Left renal cortex interstitium (tissue), 4 donors: ENCODE results near the gene EXOC4. TPM values are rescaled to one million over a fixed set of nuclear protein-coding genes. Genes with fewer than 3 reads are reported as not detected.
A peak's percentile ranks its signal among the peaks of the same experiment; 100 is the strongest.

Source experiments
- DNase-seq, 4 donors: peaks; one replicate each; pipeline ENCODE4 v3.0.0-alpha.2; 2013; ENCODE audit warnings: low read depth in 4 of 4, low spot score in 2 of 4, missing footprints in 1 of 4
- polyA plus RNA-seq, 4 donors: library from polyadenylated mRNA; unstranded; fragments of 120-200 nt; gene quantifications; one replicate each; pipeline ENCODE4 v1.2.1, GENCODE V29; 2013; ENCODE audit not compliant: insufficient read length in 4 of 4

EXOC4 gene
- polyA plus RNA-seq, 4 donors = 62.5 to 71.8 (median 67.1) TPM

DNA sequence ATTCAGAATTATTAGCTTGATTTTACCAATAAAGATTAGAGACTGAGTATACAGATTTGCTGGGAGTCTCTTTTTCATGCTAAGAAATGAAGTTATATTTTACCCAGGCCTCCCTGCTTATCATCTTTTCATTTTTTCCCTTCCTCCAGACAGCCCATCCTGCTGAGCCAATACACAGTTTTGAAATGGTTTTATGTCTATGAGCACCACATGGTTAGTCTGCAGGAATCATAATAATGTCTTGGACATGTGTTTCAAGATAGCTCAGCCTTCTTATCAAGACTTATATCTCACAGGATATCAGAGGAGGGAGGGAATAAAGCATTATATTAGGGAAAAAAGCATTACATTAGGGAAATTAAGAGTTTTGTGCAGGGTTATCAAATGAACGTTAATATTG is 157.1 kb downstream of the EXOC4 start:
- DNase-seq = no peak

- DNase-seq = no peak
Observed at GRCh38 chr7:133411395-133411794, 158.5 kb downstream of the EXOC4 start.

GRCh38 chr7:133412942-133413341 is 160.1 kb downstream of the EXOC4 start:
- DNase-seq = no peak

- DNase-seq = no peak
Observed at GRCh38 chr7:133419041-133419440, 166.2 kb downstream of the EXOC4 start.

DNA sequence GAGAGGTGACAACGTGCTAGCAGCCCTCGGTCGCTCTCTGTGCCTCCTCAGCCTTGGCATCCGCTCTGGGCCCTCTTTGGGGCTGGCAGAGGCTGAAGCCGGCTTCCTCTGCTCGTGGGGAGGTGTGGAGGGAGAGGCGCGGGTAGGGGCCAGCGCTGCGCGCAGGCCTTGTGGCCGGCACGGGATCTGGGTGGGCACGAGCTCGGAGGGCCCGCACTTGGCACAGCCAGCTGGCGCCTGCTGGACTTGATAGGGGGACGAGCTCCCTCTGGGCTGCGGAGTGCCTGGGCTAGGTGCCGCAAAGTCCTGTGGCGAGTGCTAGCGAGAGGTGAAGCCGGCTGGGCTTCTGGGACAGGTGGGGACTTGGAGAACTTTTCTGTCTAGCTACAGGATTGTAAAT is 170.7 kb downstream of the EXOC4 start:
- no peak for DNase-seq

GRCh38 chr7:133428326-133428725 is 175.4 kb downstream of the EXOC4 start:
- DNase-seq = no peak

DNA sequence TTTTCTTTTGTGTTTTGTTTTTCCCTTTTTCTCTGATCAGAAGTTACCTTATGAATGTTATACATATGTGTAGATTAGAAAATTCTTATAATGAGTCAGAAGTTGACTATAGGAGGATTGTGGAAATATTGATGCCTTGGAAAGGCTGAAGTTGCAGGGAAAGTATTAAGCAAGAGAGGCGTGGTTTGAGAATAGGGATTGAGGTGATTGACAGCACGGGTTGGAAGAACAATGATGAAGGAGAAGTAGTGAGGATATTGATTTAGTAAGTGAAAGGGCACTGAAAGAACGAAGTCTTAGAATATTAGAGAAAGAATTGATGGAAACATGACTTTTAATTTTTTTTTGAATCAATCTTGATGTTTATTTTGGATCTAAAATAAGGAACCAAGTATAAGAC is 176.0 kb downstream of the EXOC4 start:
- DNase-seq = no peak

GRCh38 chr7:133429371-133429770 is 176.5 kb downstream of the EXOC4 start:
- no peak for DNase-seq

DNA sequence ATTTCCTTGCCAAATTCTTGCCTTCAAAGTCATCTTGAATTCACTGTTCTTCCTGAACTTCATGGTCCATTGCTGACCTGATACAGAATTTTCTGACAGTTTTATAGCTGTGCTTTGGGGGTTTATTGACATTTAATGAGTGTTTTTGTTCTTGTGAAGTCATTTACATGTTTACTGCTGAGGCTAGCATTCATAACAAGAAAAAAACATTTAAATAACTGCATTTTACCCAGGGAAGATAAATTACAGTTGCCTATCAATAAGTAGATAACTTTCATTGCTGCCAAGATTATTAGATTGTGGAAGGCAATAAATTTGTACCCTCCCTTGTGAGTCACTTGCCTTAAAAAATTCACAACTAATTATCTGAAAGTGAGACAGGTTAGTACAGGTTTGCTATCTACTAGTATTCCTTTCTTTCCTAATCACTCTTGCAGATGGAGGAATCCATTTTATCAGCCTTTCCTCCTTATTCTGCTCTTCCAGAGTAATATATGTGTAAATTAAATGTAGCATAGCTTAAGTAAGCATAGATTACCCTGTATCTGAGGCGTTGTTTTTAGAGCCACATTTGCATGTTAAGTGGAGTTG is 178.4 kb downstream of the EXOC4 start:
- DNase-seq = no peak

DNA sequence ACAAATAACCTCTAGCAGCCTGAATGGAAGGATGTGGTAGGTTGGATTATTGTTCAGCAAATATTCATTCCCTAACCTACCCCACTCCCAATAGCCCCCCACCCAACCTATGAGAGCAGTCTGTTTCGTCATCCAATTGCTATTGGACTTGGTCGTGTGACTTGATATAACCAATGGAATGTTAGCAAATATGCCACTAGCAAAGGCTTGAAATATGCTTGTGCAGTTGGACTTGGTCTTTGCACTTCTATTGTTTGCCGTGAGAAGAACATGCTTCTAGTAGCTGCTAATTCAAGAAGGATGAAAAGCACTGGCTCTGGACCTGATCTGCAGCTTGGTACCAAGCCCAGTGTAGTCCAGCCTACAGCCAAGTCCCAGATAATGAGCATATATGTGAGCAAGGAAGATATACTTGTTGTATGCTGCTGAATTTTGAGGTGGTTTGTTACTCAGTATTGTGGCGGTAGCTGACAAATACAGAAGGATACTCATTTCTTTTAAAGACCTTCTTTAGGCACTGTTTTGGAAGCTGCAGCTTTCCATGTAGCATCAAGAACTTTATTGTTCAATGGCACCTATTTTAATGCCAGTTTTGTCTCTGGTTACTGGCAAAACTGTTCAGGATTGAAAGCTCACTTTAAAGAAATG is 180.4 kb downstream of the EXOC4 start:
- DNase-seq = no peak

DNA sequence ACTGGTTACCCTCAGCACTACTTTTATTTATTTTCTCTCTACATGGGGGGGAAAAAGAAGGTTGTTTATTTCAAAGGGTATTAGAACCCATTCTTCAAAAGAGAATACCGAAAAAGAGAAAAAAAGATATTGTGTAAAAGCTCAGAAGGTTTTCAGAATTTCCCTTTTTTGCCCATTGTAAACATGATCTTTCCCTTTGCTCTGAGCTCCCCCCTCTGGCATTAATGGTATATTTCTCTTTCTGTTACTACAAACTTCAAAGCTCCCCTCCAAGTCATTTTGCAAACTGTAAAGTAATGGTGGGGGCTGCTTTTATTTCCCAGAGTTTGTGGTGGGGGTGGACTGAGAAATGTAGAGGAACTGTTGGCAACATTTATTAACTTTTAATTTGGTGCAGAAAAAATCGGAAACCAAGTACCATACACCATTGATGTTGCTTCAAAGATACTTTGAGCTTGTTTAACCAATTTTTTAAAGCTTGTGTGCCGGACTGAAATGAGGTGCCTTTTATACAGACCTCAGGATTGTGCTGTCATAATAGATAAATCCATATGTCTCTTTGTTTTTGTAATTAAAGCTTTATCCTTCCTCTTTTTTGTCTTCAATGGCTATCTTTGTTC is 181.5 kb downstream of the EXOC4 start:
- DNase-seq = peak in 1 of 4 donors; percentile 20

- DNase-seq = no peak
Observed at GRCh38 chr7:133436014-133436428, 183.1 kb downstream of the EXOC4 start.

DNA sequence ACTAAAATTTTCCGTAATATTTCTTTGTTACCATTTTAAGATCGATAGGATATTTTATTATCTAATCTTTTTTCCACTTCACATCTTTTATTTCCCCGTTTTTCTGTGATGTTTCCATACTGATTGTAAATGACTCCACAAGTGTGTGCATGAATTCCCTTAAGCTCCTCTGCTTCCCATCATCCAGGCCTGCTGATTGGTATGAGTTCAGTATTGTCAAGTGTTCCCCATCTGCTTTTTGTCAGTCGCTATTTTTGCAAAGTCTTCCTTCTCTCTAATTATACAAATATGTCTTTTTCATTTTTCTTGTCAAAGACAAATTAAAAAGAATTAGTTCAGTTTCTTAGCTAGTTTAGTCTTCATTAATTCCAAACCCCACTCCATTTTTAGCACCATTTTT is 184.7 kb downstream of the EXOC4 start:
- DNase-seq = no peak

- DNase-seq = no peak
Observed at GRCh38 chr7:133442818-133443217, 189.9 kb downstream of the EXOC4 start.

GRCh38 chr7:133445617-133446016 is 192.7 kb downstream of the EXOC4 start:
- DNase-seq = no peak

DNA sequence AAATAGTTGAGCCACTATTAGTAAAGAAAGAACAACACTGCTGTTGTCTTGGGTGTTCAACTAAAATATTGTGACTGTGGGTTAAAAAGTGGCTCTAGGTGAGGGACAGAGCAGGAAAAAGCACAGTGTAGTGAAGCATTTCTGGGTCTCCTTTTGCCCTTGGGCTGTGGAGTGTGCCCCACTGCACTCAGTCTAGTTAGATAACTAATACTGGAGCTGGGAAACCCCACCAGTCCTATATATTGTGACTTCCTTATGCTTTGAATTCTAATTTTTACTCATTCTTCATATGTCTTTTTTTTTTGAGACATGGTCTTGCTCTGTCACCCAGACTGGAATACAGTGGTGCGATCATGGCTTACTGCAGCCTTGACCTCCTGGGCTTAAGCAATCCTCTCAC is 195.1 kb downstream of the EXOC4 start:
- no peak for DNase-seq

- no peak for DNase-seq
Observed at GRCh38 chr7:133452577-133452976, 199.7 kb downstream of the EXOC4 start.

GRCh38 chr7:133458688-133459087 is 205.8 kb downstream of the EXOC4 start:
- DNase-seq = no peak

DNA sequence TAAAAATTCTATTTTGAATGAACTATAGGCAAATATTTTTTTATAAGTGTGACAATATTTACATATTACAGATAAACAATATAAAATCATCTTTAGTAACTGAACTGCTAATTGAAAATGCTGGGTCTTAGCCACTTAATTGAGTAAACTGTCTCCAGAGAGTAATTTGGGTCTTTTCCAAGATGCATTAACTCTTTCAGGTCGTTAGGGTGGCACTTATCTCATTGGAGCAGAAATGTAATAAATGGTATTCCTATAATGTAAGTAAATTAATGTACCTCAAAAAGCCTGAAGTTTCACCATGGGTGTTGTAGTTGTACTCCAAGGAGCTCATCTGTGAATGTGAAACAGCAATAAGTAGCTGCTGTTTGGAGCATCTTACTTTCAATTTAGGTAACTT is 208.5 kb downstream of the EXOC4 start:
- DNase-seq = no peak

DNA sequence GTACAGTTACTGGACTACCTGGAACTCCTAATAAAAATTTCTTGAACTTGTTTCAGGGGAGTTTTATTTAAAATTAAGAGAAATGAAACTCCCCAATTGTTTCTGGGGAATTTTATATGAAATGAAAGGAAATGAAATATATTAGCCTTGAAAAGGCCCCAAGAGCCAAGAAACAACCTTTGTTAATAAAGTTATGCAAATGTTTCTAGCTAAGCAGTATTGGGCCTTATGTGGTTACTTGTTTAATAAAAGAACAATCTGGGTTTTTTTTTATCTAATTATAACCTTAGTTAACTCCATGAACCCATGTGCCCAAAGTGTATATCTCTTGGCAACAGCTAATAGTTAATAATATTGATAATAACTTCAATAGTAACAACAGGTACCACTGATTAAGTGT is 222.8 kb downstream of the EXOC4 start:
- no peak for DNase-seq

DNA sequence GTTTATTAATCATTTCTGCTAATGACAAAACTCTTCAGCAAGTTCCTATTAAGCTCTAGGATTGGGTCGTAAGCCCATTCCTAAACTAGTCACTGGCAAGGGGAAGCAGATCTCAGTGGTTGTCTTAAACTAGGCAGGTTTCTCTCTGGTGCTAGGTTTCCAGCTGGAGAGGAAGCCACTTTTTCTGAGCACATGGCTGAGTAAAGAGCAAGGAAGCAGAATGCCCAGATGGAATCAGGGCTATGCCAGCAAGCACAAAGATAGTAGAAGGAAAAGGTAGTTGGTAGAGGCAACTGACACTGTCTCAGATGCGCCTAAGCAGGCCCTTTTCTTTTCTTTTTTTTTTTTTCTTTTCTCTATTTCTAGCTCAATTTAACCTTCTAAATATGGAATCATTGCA is 224.9 kb downstream of the EXOC4 start:
- no peak for DNase-seq

- DNase-seq = no peak
Observed at GRCh38 chr7:133478591-133479135, 225.8 kb downstream of the EXOC4 start.
